Middle frontal gyrus (tissue), 1 donor: ENCODE results near the gene FDX1.

Source experiments
- DNase-seq: peaks from one replicate; pipeline ENCODE4 v3.0.0-alpha.2; 2015; ENCODE audit warnings: low spot score; ENCODE audit errors: extremely low spot score

The FDX1 gene

GRCh38 chr11:110467556-110467955, 37.8 kb downstream of the FDX1 start:
- no peak for DNase-seq

GRCh38 chr11:110468121-110468520, 38.4 kb downstream of the FDX1 start:
- DNase-seq, result no peak

GRCh38 chr11:110469127-110469526, 39.4 kb downstream of the FDX1 start:
- no peak for DNase-seq

GRCh38 chr11:110470716-110471115, 41.0 kb downstream of the FDX1 start:
- DNase-seq, result no peak

GRCh38 chr11:110471371-110471770, 41.6 kb downstream of the FDX1 start:
- DNase-seq, result no peak

GRCh38 chr11:110472858-110473257, 43.1 kb downstream of the FDX1 start:
- no peak for DNase-seq

GRCh38 chr11:110473706-110474105, 44.0 kb downstream of the FDX1 start:
- DNase-seq, result no peak

- DNase-seq, result no peak
Observed at GRCh38 chr11:110474578-110474977, 44.8 kb downstream of the FDX1 start.

- no peak for DNase-seq
Observed at GRCh38 chr11:110475671-110476070, 45.9 kb downstream of the FDX1 start.

- no peak for DNase-seq
Observed at GRCh38 chr11:110478410-110478809, 48.7 kb downstream of the FDX1 start.

- no peak for DNase-seq
Observed at GRCh38 chr11:110479108-110480101, 49.7 kb downstream of the FDX1 start.

GRCh38 chr11:110481523-110481922, 51.8 kb downstream of the FDX1 start:
- no peak for DNase-seq

GRCh38 chr11:110486156-110486555, 56.4 kb downstream of the FDX1 start:
- no peak for DNase-seq

GRCh38 chr11:110488446-110488845, 58.7 kb downstream of the FDX1 start:
- no peak for DNase-seq

- DNase-seq, result no peak
Observed at GRCh38 chr11:110490886-110491285, 61.1 kb downstream of the FDX1 start.

GRCh38 chr11:110491577-110492320, 62.0 kb downstream of the FDX1 start:
- DNase-seq, result no peak

- DNase-seq, result no peak
Observed at GRCh38 chr11:110492321-110492685, 62.6 kb downstream of the FDX1 start.

GRCh38 chr11:110493346-110493745, 63.6 kb downstream of the FDX1 start:
- no peak for DNase-seq

- DNase-seq, result no peak
Observed at GRCh38 chr11:110497231-110497978, 67.7 kb downstream of the FDX1 start.

GRCh38 chr11:110501428-110501827, 71.7 kb downstream of the FDX1 start:
- DNase-seq, result no peak

- DNase-seq, result no peak
Observed at GRCh38 chr11:110505528-110506284, 76.0 kb downstream of the FDX1 start.
